ENCODE measurements around the gene KDM4C. TPM values are rescaled to one million over a fixed set of nuclear protein-coding genes. Genes with fewer than 3 reads are reported as not detected.

Gene KDM4C
- total RNA-seq, 2 experiments from 2014 or later: 51.5 to 60.3 TPM

DNA sequence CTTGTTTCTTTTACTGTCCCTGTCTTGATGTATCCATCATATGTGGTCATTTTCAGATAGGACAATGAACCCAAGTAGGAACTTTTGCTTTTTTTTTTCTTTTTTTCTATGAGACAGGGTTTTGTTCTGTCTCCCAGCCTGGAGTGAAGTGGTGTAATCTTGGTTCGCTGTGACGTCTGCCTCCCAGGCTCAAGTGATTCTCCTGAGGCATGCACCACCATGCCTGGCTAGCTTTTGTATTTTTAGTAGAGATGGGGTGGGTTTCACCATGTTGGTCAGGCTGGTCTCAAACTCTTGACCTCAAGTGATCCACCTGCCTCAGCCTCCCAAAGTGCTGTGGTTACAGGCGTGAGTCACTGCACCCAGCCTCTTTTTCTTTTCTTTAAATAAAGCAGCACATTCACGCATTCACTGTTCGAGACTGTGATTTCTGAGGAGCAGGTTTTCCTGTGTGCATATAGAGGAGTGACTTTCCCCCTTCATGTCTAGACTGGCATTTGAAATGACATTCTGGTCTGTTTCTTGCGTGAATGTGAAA lies 448.5 kb downstream of the KDM4C start:
- Histone ChIP-seq H3K4me3 (ENCODE audit: low read depth, low read length, poor library complexity, severe bottlenecking) (no peak overlapping the region), H3K36me3 (ENCODE audit: insufficient read depth, low read length) (no peaks in the 10 kb centered on the region), H3K27ac (ENCODE audit: low read depth, low read length, poor library complexity, severe bottlenecking) (no peak overlapping the region), H3K9me3 (ENCODE audit: low read length) (no peaks in the 10 kb centered on the region), H3K4me1 (ENCODE audit: insufficient read depth, low read length, poor library complexity, severe bottlenecking) (no peaks in the 10 kb centered on the region), H3K79me2 (ENCODE audit: insufficient read depth, low read depth, low read length) (no peaks in the 10 kb centered on the region), H3K4me2 (ENCODE audit: low read length) (no peak overlapping the region), H2AFZ (ENCODE audit: low read length) (no peak overlapping the region), H3K9me2 (ENCODE audit: insufficient read depth, low read length) (no peaks in the 10 kb centered on the region), H4K20me1 (ENCODE audit: insufficient read depth, low read length) (no peaks in the 10 kb centered on the region)
- CTCF ChIA-PET (ENCODE audit: unreplicated experiment): no interaction called here
- TF ChIP-seq EZH2phosphoT487 (IDR thresholded peaks at IDR 0.05; ENCODE audit: borderline replicate concordance, low read depth, low read length) (no peak), CTCF (conservative IDR thresholded peaks at IDR 0.05; ENCODE audit: low read length) (no peak)
- POLR2A ChIA-PET: no interaction called here
- intact Hi-C loops (cut with micrococcal nuclease; ENCODE audit: unreplicated experiment): loop anchor here (10.0 kb wide), 1 partner anchor 911 kb away; no protein-coding TSS in a partner anchor
- no peak for DNase-seq (ENCODE audit: low spot score)
- BruUV-seq (replicated peaks): no TSS peak

DNA sequence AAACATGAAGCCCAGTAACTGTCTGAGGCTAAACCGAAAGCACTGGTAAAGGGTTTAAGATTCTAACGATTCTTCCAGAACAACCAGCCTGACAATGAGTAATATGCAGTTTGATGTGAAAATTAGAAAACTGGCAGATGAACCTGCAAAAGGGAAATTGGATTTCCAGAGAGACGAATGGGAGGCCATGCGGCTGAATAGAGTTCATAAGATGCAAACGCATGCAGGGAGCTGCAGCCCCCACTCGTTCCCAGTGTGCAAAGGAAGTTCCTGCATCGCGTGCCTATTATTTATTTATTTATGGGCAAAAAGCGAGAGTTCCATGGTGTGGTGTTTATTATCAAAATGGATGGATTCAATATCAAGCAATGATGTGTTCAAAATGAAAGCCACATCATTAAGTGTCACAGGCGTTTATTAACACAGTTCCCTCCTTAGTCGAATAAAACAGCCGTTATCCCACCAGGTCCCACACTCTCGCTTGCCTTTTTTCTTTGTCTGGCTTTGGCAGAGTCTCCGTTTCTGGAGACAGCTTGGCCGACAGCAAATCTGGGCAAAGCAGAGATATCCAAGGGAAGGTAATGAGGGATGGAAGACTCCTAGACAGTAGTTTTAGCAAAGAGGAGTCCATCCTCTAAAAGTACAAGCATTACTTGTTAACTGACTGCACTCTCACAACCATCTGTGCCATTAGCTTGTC lies 451.4 kb downstream of the KDM4C start:
- BruUV-seq (replicated peaks): no TSS peak

More for the DNA sequence above, 451.4 kb downstream of the KDM4C start:
- Histone ChIP-seq H3K36me3 (ENCODE audit: insufficient read depth, low read length) (no peaks in the 10 kb centered on the region), H4K20me1 (ENCODE audit: insufficient read depth, low read length) (no peaks in the 10 kb centered on the region), H3K4me1 (ENCODE audit: insufficient read depth, low read length, poor library complexity, severe bottlenecking) (no peaks in the 10 kb centered on the region), H3K9me2 (ENCODE audit: insufficient read depth, low read length) (no peaks in the 10 kb centered on the region), H3K4me2 (ENCODE audit: low read length) (no peak overlapping the region), H2AFZ (ENCODE audit: low read length) (no peak overlapping the region), H3K27ac (ENCODE audit: low read depth, low read length, poor library complexity, severe bottlenecking) (no peak overlapping the region), H3K79me2 (ENCODE audit: insufficient read depth, low read depth, low read length) (no peaks in the 10 kb centered on the region), H3K9me3 (ENCODE audit: low read length) (no peaks in the 10 kb centered on the region), H3K4me3 (ENCODE audit: low read depth, low read length, poor library complexity, severe bottlenecking) (no peak overlapping the region)
- no peak for TF ChIP-seq CTCF (conservative IDR thresholded peaks at IDR 0.05; ENCODE audit: low read length)
- TF ChIP-seq EZH2phosphoT487 (IDR thresholded peaks at IDR 0.05; ENCODE audit: borderline replicate concordance, low read depth, low read length): no peak
- POLR2A ChIA-PET: no interaction called here
- DNase-seq (ENCODE audit: low spot score): no peak
- CTCF ChIA-PET (ENCODE audit: unreplicated experiment): no interaction called here
- intact Hi-C loops (cut with micrococcal nuclease; ENCODE audit: unreplicated experiment): loop anchor here (10.0 kb wide), 1 partner anchor 914 kb away; no protein-coding TSS in a partner anchor
